H1 (cell line): ENCODE measurements around the gene DNASE1. TPM values are rescaled to one million over a fixed set of nuclear protein-coding genes. Genes with fewer than 3 reads are reported as not detected.

Source experiments
- CTCF ChIA-PET: fragments of 300-600 bp; sonication (Branson Sonifier 250); formaldehyde crosslinking; loops from one replicate; lab custom pipeline; 2021; ENCODE audit not compliant: partially characterized antibody; lab: Charles Lee
- POLR2A ChIA-PET: fragments of 300-600 bp; sonication (Branson Sonifier 250); formaldehyde crosslinking; loops from one replicate; lab custom pipeline; 2021; ENCODE audit warnings: inconsistent platforms; ENCODE audit not compliant: partially characterized antibody; lab: Charles Lee
- DNase-seq, 2 experiments: peaks; one replicate each; pipeline versions ENCODE4 v3.0.0 to v3.0.0-alpha.2; 2010 to 2022; ENCODE audit warnings: low spot score in 2 of 2, low read depth in 1 of 2, mixed read lengths in 1 of 2
- FAIRE-seq: peaks from 2 replicates; lab custom pipeline; 2011; peaks lifted over from hg19 to GRCh38; lab: Jason Lieb, UNC
- H2AFZ ChIP-seq: 2 replicates; pipeline ENCODE4 v1.8.1; 2012; ENCODE audit warnings: low read length, inconsistent platforms
- H2AK5ac ChIP-seq: 2 replicates; pipeline ENCODE4 v1.6.1; 2013; ENCODE audit warnings: low read depth, low read length
- H2BK120ac ChIP-seq: replicated peaks from 2 replicates; pipeline ENCODE3; 2013; ENCODE audit warnings: low read depth, low read length, inconsistent platforms
- H2BK12ac ChIP-seq: 2 replicates; pipeline ENCODE4 v1.6.1; 2013; ENCODE audit warnings: low read depth, low read length
- H2BK15ac ChIP-seq: 2 replicates; pipeline ENCODE4 v1.6.1; 2013; ENCODE audit warnings: low read length
- H2BK20ac ChIP-seq: 2 replicates; pipeline ENCODE4 v1.6.1; 2013; ENCODE audit warnings: low read length
- H2BK5ac ChIP-seq: 2 replicates; pipeline ENCODE4 v1.6.1; 2013; ENCODE audit warnings: low read depth, low read length
- H3K14ac ChIP-seq: 2 replicates; pipeline ENCODE4 v1.6.1; 2013; ENCODE audit warnings: inconsistent platforms; ENCODE audit not compliant: insufficient read length
- H3K18ac ChIP-seq: 2 replicates; pipeline ENCODE4 v1.6.1; 2013; ENCODE audit warnings: low read length; ENCODE audit errors: extremely low read depth
- H3K23ac ChIP-seq: 2 replicates; pipeline ENCODE4 v1.6.1; 2013; ENCODE audit warnings: inconsistent platforms; ENCODE audit not compliant: insufficient read length
- H3K23me2 ChIP-seq: 2 replicates; pipeline ENCODE4 v1.6.1; 2013; ENCODE audit warnings: low read depth, low read length
- H3K27ac ChIP-seq: 2 replicates; pipeline ENCODE4 v1.6.1; 2011; ENCODE audit warnings: low read depth, low read length, inconsistent platforms
- H3K27me3 ChIP-seq, 4 experiments: replicated peaks in 1 of 4; 1 replicate in 1 of 4; 2 replicates in 3 of 4; pipeline versions ENCODE4 v1.6.1 to v1.8.1; 2011 to 2013; ENCODE audit warnings: low read length in 3 of 4, mild to moderate bottlenecking in 3 of 4, inconsistent platforms in 2 of 4, mixed read lengths in 2 of 4, moderate library complexity in 1 of 4; ENCODE audit not compliant: control insufficient read depth in 3 of 4, insufficient read depth in 3 of 4; ENCODE audit errors: extremely low read depth in 1 of 4
- H3K36me3 ChIP-seq, 4 experiments: 2 replicates each; pipeline versions ENCODE4 v1.6.1 to v1.8.1; 2011 to 2013; ENCODE audit warnings: mild to moderate bottlenecking in 4 of 4, low read length in 3 of 4, moderate library complexity in 2 of 4, control low read depth in 1 of 4, inconsistent platforms in 1 of 4; ENCODE audit not compliant: insufficient read depth in 4 of 4, control insufficient read depth in 2 of 4
- H3K4ac ChIP-seq: replicated peaks from 2 replicates; pipeline ENCODE3; 2013; ENCODE audit warnings: low read length, low read depth, mixed read lengths, inconsistent platforms; ENCODE audit not compliant: insufficient read length
- H3K4me1 ChIP-seq, 4 experiments: replicated peaks in 1 of 4; 1 replicate in 1 of 4; 2 replicates in 3 of 4; pipeline versions ENCODE4 v1.6.1 to v1.8.1; 2011 to 2013; ENCODE audit warnings: low read length in 3 of 4, inconsistent platforms in 2 of 4, mixed read lengths in 1 of 4; ENCODE audit not compliant: insufficient read depth in 4 of 4, control insufficient read depth in 3 of 4
- H3K4me2 ChIP-seq, 2 experiments: 2 replicates each; pipeline versions ENCODE4 v1.6.1 to v1.8.1; 2011 to 2013; ENCODE audit warnings: low read depth in 2 of 2, low read length in 2 of 2, control low read depth in 1 of 2, inconsistent platforms in 1 of 2, mild to moderate bottlenecking in 1 of 2; ENCODE audit not compliant: insufficient read depth in 1 of 2
- H3K4me3 ChIP-seq, 4 experiments: fragments of 200-600, 300-600 bp in 1 of 4; sonication (generic), shearing (Covaris generic), sonication (Bioruptor Twin) in 1 of 4; 2 replicates each; pipeline versions ENCODE4 v1.5.1 to v1.8.1; 2011 to 2016; ENCODE audit warnings: low read length in 4 of 4, low read depth in 3 of 4, control low read depth in 2 of 4, inconsistent platforms in 2 of 4, mild to moderate bottlenecking in 2 of 4, mixed read lengths in 1 of 4, moderate library complexity in 1 of 4; ENCODE audit not compliant: insufficient read depth in 2 of 4; ENCODE audit errors: extremely low read depth in 1 of 4
- H3K56ac ChIP-seq: replicated peaks from 2 replicates; pipeline ENCODE3; 2013; ENCODE audit warnings: low read depth, mild to moderate bottlenecking, mixed read lengths, low read length, inconsistent platforms; ENCODE audit not compliant: insufficient read length
- H3K79me1 ChIP-seq: 2 replicates; pipeline ENCODE4 v1.6.1; 2013; ENCODE audit warnings: low read depth, low read length, control low read depth
- H3K79me2 ChIP-seq, 2 experiments: 2 replicates each; pipeline versions ENCODE4 v1.6.1 to v1.8.1; 2012 to 2013; ENCODE audit warnings: low read length in 2 of 2, mild to moderate bottlenecking in 2 of 2, inconsistent platforms in 1 of 2; ENCODE audit not compliant: insufficient read depth in 2 of 2, control insufficient read depth in 1 of 2
- H3K9ac ChIP-seq, 4 experiments: replicated peaks in 1 of 4; 1 replicate in 1 of 4; 2 replicates in 3 of 4; pipeline versions ENCODE4 v1.6.1 to v1.8.1; 2011 to 2013; ENCODE audit warnings: low read depth in 3 of 4, low read length in 3 of 4, control low read depth in 2 of 4, mild to moderate bottlenecking in 2 of 4, moderate library complexity in 2 of 4, inconsistent platforms in 1 of 4; ENCODE audit errors: extremely low read depth in 1 of 4
- H3K9me3 ChIP-seq, 2 experiments: 2 replicates each; pipeline versions ENCODE4 v1.6.1 to v1.8.1; 2012 to 2013; ENCODE audit warnings: mild to moderate bottlenecking in 2 of 2, moderate library complexity in 2 of 2, control low read depth in 1 of 2, inconsistent platforms in 1 of 2, low read depth in 1 of 2, low read length in 1 of 2, mixed read lengths in 1 of 2; ENCODE audit not compliant: insufficient read depth in 2 of 2
- H4K20me1 ChIP-seq, 2 experiments: replicated peaks in 1 of 2; 2 replicates each; pipeline versions ENCODE3 to v1.8.1; 2011 to 2013; ENCODE audit warnings: inconsistent platforms in 2 of 2, low read length in 2 of 2, mild to moderate bottlenecking in 1 of 2; ENCODE audit not compliant: insufficient read depth in 2 of 2, control insufficient read depth in 1 of 2
- H4K5ac ChIP-seq: 2 replicates; pipeline ENCODE4 v1.6.1; 2013; ENCODE audit warnings: low read length, low read depth, mixed read lengths, inconsistent platforms; ENCODE audit not compliant: insufficient read length
- H4K8ac ChIP-seq: 2 replicates; pipeline ENCODE4 v1.8.0; 2013; ENCODE audit warnings: mild to moderate bottlenecking, moderate library complexity, low read length, inconsistent platforms; ENCODE audit not compliant: insufficient read depth; ENCODE audit errors: extremely low read depth
- H4K91ac ChIP-seq: replicated peaks from 2 replicates; pipeline ENCODE3; 2013; ENCODE audit warnings: low read length, mixed read lengths, inconsistent platforms; ENCODE audit not compliant: insufficient read length
- CBX5 ChIP-seq: fragments of 300-800, 300-1000 bp; sonication (generic); IDR thresholded peaks from 2 replicates; pipeline ENCODE4 v1.7.1; 2016; ENCODE audit warnings: antibody characterized with exemption, low read length, low read depth
- CBX8 ChIP-seq: fragments of 300-800, 300-1000 bp; sonication (generic); IDR thresholded peaks from 2 replicates; pipeline ENCODE4 v1.7.1; 2016; ENCODE audit warnings: low read depth, low read length, borderline replicate concordance
- EGR1 ChIP-seq: IDR thresholded peaks from 2 replicates; pipeline ENCODE4 v1.6.1; 2011; ENCODE audit warnings: low read depth, low read length, borderline replicate concordance
- EZH2 ChIP-seq: fragments of 200-600 bp; sonication (generic); IDR thresholded peaks from 2 replicates; pipeline ENCODE4 v1.7.1; 2012; ENCODE audit warnings: low read depth, mild to moderate bottlenecking, moderate library complexity, low read length, inconsistent platforms; ENCODE audit not compliant: severe bottlenecking
- JUN ChIP-seq: IDR thresholded peaks from 2 replicates; pipeline ENCODE4 v1.6.1; 2011; ENCODE audit warnings: low read depth, mild to moderate bottlenecking, improper control_type of control experiment, low read length
- JUND ChIP-seq: IDR thresholded peaks from 2 replicates; pipeline ENCODE4 v1.6.1; 2011; ENCODE audit warnings: mild to moderate bottlenecking, improper control_type of control experiment, low read length
- RBBP5 ChIP-seq: IDR thresholded peaks from 2 replicates; pipeline ENCODE4 v1.7.1; 2012; ENCODE audit warnings: low read depth, mild to moderate bottlenecking, inconsistent platforms, low read length, moderate library complexity, borderline replicate concordance
- RFX5 ChIP-seq: IDR thresholded peaks from 2 replicates; pipeline ENCODE4 v1.6.1; 2011; ENCODE audit warnings: low read depth, low read length, improper control_type of control experiment, borderline replicate concordance
- SIN3A ChIP-seq, 2 experiments: IDR thresholded peaks in 1 of 2; conservative IDR thresholded peaks in 1 of 2; 2 replicates each; pipeline ENCODE4 v1.6.1; 2011 to 2012; ENCODE audit warnings: low read length in 2 of 2, improper control_type of control experiment in 1 of 2, low read depth in 1 of 2, mild to moderate bottlenecking in 1 of 2
- SP1 ChIP-seq: IDR thresholded peaks from 2 replicates; pipeline ENCODE4 v1.6.1; 2011; ENCODE audit warnings: low read depth, low read length
- TBP ChIP-seq: IDR thresholded peaks from 2 replicates; pipeline ENCODE4 v1.6.1; 2011; ENCODE audit warnings: low read depth, low read length, improper control_type of control experiment
- TEAD4 ChIP-seq: IDR thresholded peaks from 2 replicates; pipeline ENCODE4 v1.6.1; 2012; ENCODE audit warnings: low read depth, low read length, inconsistent platforms, mixed read lengths
- WGBS, 2 experiments: shearing (Covaris generic) in 1 of 2; methylation state at CpG; one replicate each; pipeline versions ENCODE4 v1.1.6 to v1.1.7; 2013 to 2015; ENCODE audit warnings: low lambda C conversion rate in 2 of 2, mixed read lengths in 2 of 2, inconsistent platforms in 1 of 2, low coverage in 1 of 2, missing lambda C conversion rate in 1 of 2; ENCODE audit not compliant: insufficient replicate concordance in 2 of 2, insufficient coverage in 1 of 2, insufficient read length in 1 of 2; ENCODE audit errors: extremely low coverage in 1 of 2, missing lambda C conversion rate in 1 of 2; 5-methylcytosine and 5-hydroxymethylcytosine counted together
- polyA plus RNA-seq, 7 experiments: library from polyadenylated mRNA; depleted of rRNA in 3 of 7; stranded (reverse) in 5 of 7; unstranded in 2 of 7; fragments of >200 nt in 5 of 7; fragments of 200-250 nt in 2 of 7; gene quantifications; 1 replicate in 5 of 7; 2 replicates in 1 of 7; 4 replicates in 1 of 7; pipeline versions ENCODE4 v1.2.1 to v1.2.3, GENCODE V29; 2011 to 2013; ENCODE audit warnings: missing spikeins in 2 of 7, mixed read lengths in 2 of 7
- total RNA-seq: library from RNA; stranded (reverse); fragmentation: NEBNext Ultra II Directional; extraction: Animal tissue kit (Norgen Biotek cat#: 25700); gene quantifications from 2 replicates; pipeline ENCODE4 v1.2.1, GENCODE V29; 2021
- TF ChIP-seq, protein P1 (sequence below): IDR thresholded peaks from 2 replicates; pipeline ENCODE4 v1.6.1; 2012; ENCODE audit warnings: low read length, inconsistent platforms

The DNASE1 gene
- total and polyA plus RNA-seq, 2 of the 8 experiments (the other 6 are each of a cell fraction or from before 2014, with no cell fraction given): 11.5 to 16.7 TPM

DNA sequence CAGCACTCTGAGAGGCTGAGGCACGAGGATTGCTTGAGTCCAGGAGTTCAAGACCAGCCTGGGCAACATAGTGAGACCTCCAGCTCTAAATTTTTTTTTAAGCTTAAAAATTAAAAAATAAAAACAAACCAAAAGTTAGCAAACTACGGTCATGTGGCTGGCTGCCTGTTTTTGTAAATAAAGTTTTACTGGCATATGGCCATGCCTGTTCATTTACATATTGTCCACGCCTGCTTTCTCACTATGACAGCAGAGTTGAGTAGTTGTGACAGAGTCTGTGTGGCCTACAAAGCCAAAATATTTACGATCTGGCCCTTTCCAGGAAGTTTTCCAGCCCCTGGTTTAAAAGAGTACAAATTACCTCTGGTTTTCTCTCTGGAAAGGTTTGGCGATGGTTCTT is 46.4 kb upstream of the DNASE1 start:
- Histone ChIP-seq H4K8ac (no peak overlapping the region), H2BK15ac (no peak overlapping the region), H3K14ac (no peak overlapping the region), H3K9ac (no peak overlapping the region), H4K5ac (no peak overlapping the region), H2AK5ac (no peak overlapping the region), H3K9me3 (no peaks in the 10 kb centered on the region), H2BK5ac (no peak overlapping the region), H3K4me1 (peaks cover 0 to 4% (median 0%) of the 10 kb centered on the region in 4 experiments; a peak in 3 of 7 replicates), H3K79me1 (no peaks in the 10 kb centered on the region), H2BK20ac (no peak overlapping the region), H2AFZ (no peak overlapping the region), H3K27ac (no peak overlapping the region), H2BK120ac (no peak overlapping the region), H3K4me2 (no peak overlapping the region), H4K91ac (no peak overlapping the region), H3K36me3 (peaks cover 0 to 9% (median 1%) of the 10 kb centered on the region in 4 experiments; a peak in 3 of 8 replicates), H4K20me1 (peaks cover 0 to 2% of the 10 kb centered on the region in 2 experiments), H3K23ac (no peak overlapping the region), H3K56ac (no peak overlapping the region), H3K4me3 (no peak overlapping the region), H2BK12ac (no peak overlapping the region), H3K4ac (no peak overlapping the region), H3K27me3 (peaks cover 0 to 3% (median 0%) of the 10 kb centered on the region in 4 experiments; a peak in 1 of 7 replicates), H3K23me2 (peaks cover 6% of the 10 kb centered on the region; the same call in 1 of the 2 replicates), H3K79me2 (peaks cover 4 to 12% of the 10 kb centered on the region in 2 experiments), H3K18ac (no peak overlapping the region)
- FAIRE-seq: no peak
- CTCF ChIA-PET: no interaction called here
- 88% methylated on average over 5 of the region's 5 CpGs; no CpG with 5 or more reads in 1 of the 2 experiments for WGBS, 2 experiments
- POLR2A ChIA-PET: no interaction called here
- no peak for DNase-seq
- no peak for TF ChIP-seq TBP
- TF ChIP-seq RBBP5: no peak
- TF ChIP-seq SIN3A (conservative IDR thresholded peaks at IDR 0.05 in 1 of 2, IDR thresholded peaks at IDR 0.05 in 1 of 2; ENCODE audit: low read depth in 1 of 2, low read length in 2 of 2): no peak
- TF ChIP-seq RFX5: no peak
- TF ChIP-seq EGR1: no peak
- no peak for TF ChIP-seq JUN
- TF ChIP-seq EZH2: no peak
- TF ChIP-seq, protein P1, sequence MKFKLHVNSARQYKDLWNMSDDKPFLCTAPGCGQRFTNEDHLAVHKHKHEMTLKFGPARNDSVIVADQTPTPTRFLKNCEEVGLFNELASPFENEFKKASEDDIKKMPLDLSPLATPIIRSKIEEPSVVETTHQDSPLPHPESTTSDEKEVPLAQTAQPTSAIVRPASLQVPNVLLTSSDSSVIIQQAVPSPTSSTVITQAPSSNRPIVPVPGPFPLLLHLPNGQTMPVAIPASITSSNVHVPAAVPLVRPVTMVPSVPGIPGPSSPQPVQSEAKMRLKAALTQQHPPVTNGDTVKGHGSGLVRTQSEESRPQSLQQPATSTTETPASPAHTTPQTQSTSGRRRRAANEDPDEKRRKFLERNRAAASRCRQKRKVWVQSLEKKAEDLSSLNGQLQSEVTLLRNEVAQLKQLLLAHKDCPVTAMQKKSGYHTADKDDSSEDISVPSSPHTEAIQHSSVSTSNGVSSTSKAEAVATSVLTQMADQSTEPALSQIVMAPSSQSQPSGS: no peak
- no peak for TF ChIP-seq CBX5
- no peak for TF ChIP-seq SP1
- TF ChIP-seq CBX8: no peak
- no peak for TF ChIP-seq JUND
- TF ChIP-seq TEAD4: no peak
